MCF 10A (cell line): ENCODE data around the gene TNFRSF8. TPM values are rescaled to one million over a fixed set of nuclear protein-coding genes. Genes with fewer than 3 reads are reported as not detected.

Experiments used
- BruUV-seq: library from RNA; stranded (reverse); fragments of 400-500 nt; replicated peaks from 2 replicates; lab custom pipeline; 2021; lab: Mats Ljungman, UMichigan
- CTCF ChIA-PET: fragments of 300-600 bp; sonication (Branson Sonifier 250); formaldehyde crosslinking; extraction: SDS; loops from one replicate; lab custom pipeline; 2021; ENCODE audit warnings: antibody characterized with exemption, inconsistent platforms; lab: Yijun Ruan, JAX
- POLR2A ChIA-PET: fragments of 300-600, 350-650 bp; sonication (Branson Sonifier 250); formaldehyde crosslinking; extraction: SDS; loops from one replicate; lab custom pipeline; 2020; ENCODE audit warnings: antibody characterized with exemption, inconsistent platforms; lab: Yijun Ruan, JAX
- DNase-seq: peaks from one replicate; pipeline ENCODE4 v3.0.0-alpha.2; 2018; ENCODE audit not compliant: unreplicated experiment
- H3K27ac Mint-ChIP-seq: one replicate; pipeline ENCODE4 v1.8.0; 2022; ENCODE audit warnings: mild to moderate bottlenecking, low read depth, mixed read lengths; ENCODE audit not compliant: unreplicated experiment
- H3K27me3 Mint-ChIP-seq: one replicate; pipeline ENCODE4 v1.8.0; 2022; ENCODE audit warnings: mixed read lengths; ENCODE audit not compliant: insufficient read depth, unreplicated experiment
- H3K36me3 Mint-ChIP-seq: one replicate; pipeline ENCODE4 v1.8.0; 2022; ENCODE audit warnings: mild to moderate bottlenecking, moderate library complexity, mixed read lengths; ENCODE audit not compliant: insufficient read depth, unreplicated experiment
- H3K4me1 Mint-ChIP-seq: one replicate; pipeline ENCODE4 v1.8.0; 2022; ENCODE audit warnings: mixed read lengths; ENCODE audit not compliant: insufficient read depth, unreplicated experiment
- H3K4me3 Mint-ChIP-seq: one replicate; pipeline ENCODE4 v1.8.0; 2022; ENCODE audit warnings: mild to moderate bottlenecking, moderate library complexity, mixed read lengths; ENCODE audit not compliant: unreplicated experiment
- H3K9me3 Mint-ChIP-seq: one replicate; pipeline ENCODE4 v1.8.0; 2022; ENCODE audit warnings: mixed read lengths; ENCODE audit not compliant: unreplicated experiment
- CTCF ChIP-seq: fragments of 200-600 bp; IDR thresholded peaks from one replicate; pipeline ENCODE4 v1.8.0; 2022; ENCODE audit warnings: antibody characterized with exemption, mild to moderate bottlenecking; ENCODE audit not compliant: unreplicated experiment
- intact Hi-C: fragments of 100-400 bp; cut with micrococcal nuclease; formaldehyde crosslinking; loops from 2 replicates; pipeline ENCODE4 v1.14.1; 2022
- total RNA-seq: library from RNA; stranded (reverse); gene quantifications from 2 replicates; pipeline ENCODE4 v1.2.3, GENCODE V29; 2022

Gene TNFRSF8
- total RNA-seq, 1 experiment from 2014 or later, result not detected

- Mint-ChIP-seq H3K36me3 (no peaks in the 10 kb centered on the region), H3K27ac (no peak overlapping the region), H3K4me3 (no peak overlapping the region), H3K4me1 (no peaks in the 10 kb centered on the region), H3K9me3 (no peaks in the 10 kb centered on the region), H3K27me3 (no peaks in the 10 kb centered on the region)
- intact Hi-C loops, result no loop called here
- no peak for DNase-seq
- CTCF ChIA-PET, result no interaction called here
- no peak for TF ChIP-seq CTCF
- POLR2A ChIA-PET, result no interaction called here
- BruUV-seq, result no TSS peak
Observed at GRCh38 chr1:12172042-12172851, 109.1 kb downstream of the TNFRSF8 start.

DNA sequence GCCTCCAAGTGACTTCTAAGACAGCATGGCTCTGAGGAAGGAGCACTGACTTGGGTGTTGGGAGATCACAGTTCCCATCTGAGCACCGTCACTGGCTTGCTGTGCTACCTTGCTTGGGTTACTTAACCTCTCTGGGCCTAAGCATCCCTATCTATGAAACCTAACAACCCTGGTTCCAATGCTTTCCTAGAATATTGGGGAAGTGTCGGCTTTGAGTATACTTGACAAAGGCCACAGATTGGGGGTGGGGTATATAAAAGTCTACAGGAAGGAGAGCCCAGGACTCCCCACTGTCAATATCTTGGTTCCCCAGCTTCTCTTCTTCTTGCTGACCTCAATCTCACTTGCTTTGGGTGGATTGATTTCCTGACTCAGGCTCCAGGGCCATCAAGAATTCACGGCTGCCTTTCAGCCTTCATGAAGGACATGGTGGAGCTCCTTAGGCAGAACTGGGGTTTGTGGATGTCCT is 110.0 kb downstream of the TNFRSF8 start:
- ChIA-PET CTCF (interaction anchor here (0.6 kb wide), 1 partner anchor 35 kb away, joined by 4 read pairs; no protein-coding TSS in a partner anchor), POLR2A (no interaction called here)
- peaks cover 3% of the 10 kb centered on the region for H3K27me3 Mint-ChIP-seq
- no peak overlapping the region for H3K27ac Mint-ChIP-seq
- DNase-seq, result no peak
- no peaks in the 10 kb centered on the region for H3K36me3 Mint-ChIP-seq
- H3K4me3 Mint-ChIP-seq, result no peak overlapping the region
- H3K4me1 Mint-ChIP-seq, result no peaks in the 10 kb centered on the region
- TF ChIP-seq CTCF, result no peak
- intact Hi-C loops, result no loop called here
- H3K9me3 Mint-ChIP-seq, result no peaks in the 10 kb centered on the region
- BruUV-seq, result no TSS peak

DNA sequence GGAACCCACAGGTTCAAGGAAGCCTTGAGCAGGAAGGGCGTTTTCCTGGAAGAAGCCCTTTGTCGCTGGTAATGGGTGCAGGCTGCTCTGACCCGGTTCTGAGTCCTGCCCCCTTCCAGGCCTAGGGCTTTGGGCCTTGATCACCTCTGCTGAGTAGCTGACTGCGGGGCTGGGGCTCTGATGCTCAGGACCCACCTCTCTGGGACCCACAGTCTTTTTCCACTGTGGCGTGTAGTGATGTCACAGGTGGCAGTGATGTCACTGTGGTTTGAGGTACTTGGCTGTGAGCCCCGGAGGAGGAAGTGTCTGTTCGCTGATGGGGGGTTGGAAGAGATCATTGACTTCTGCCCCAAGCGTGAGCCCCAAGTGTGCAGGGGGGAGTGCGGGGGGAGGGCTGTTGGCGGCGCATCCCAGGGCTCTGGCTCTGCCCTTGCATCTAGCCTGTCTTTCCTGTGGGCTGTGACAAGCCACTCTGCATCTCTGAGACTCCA is 110.6 kb downstream of the TNFRSF8 start:
- H3K27ac Mint-ChIP-seq, result no peak overlapping the region
- peaks cover 9% of the 10 kb centered on the region for H3K27me3 Mint-ChIP-seq
- intact Hi-C loops, result no loop called here
- H3K4me3 Mint-ChIP-seq, result no peak overlapping the region
- BruUV-seq, result no TSS peak
- no peak for DNase-seq
- no peaks in the 10 kb centered on the region for H3K9me3 Mint-ChIP-seq
- ChIA-PET CTCF (interaction anchor here (0.6 kb wide), 1 partner anchor 35 kb away, joined by 4 read pairs; no protein-coding TSS in a partner anchor), POLR2A (interaction anchor here (1.1 kb wide), 1 partner anchor 20 kb away, joined by 3 read pairs; no protein-coding TSS in a partner anchor)
- no peak for TF ChIP-seq CTCF
- H3K4me1 Mint-ChIP-seq, result peaks cover 5% of the 10 kb centered on the region
- no peaks in the 10 kb centered on the region for H3K36me3 Mint-ChIP-seq

GRCh38 chr1:12174924-12175810 is 112.1 kb downstream of the TNFRSF8 start:
- Mint-ChIP-seq H3K36me3 (no peaks in the 10 kb centered on the region), H3K4me3 (no peak overlapping the region), H3K27me3 (peaks cover 14% of the 10 kb centered on the region), H3K27ac (no peak overlapping the region), H3K4me1 (peaks cover 6% of the 10 kb centered on the region), H3K9me3 (no peaks in the 10 kb centered on the region)
- DNase-seq, result no peak
- CTCF ChIA-PET, result no interaction called here
- POLR2A ChIA-PET, result interaction anchor here (1.1 kb wide), 1 partner anchor 22 kb away, joined by 3 read pairs; no protein-coding TSS in a partner anchor
- intact Hi-C loops, result no loop called here
- no peak for TF ChIP-seq CTCF
- no TSS peak for BruUV-seq
